H4 (cell line): ENCODE data around the gene FTCD. TPM values are rescaled to one million over a fixed set of nuclear protein-coding genes. Genes with fewer than 3 reads are reported as not detected.
"Not testable (repeated sequence)": the region's sequence is repeated elsewhere in the genome, so short reads cannot be mapped to it uniquely, and the experiment has no call there.

Experiments used
- DNase-seq: peaks from one replicate; pipeline ENCODE4 v3.0.0-alpha.2; 2015; ENCODE audit warnings: low spot score
- total RNA-seq: library from RNA; depleted of rRNA; stranded (reverse); fragments of >200 nt; shearing (Covaris generic); gene quantifications from 2 replicates; pipeline ENCODE4 v1.2.3, GENCODE V29; 2014

Gene FTCD
- total RNA-seq, 1 experiment from 2014 or later: 0.41 TPM

- peak; percentile 49 for DNase-seq
Observed at GRCh38 chr21:46188226-46189212, 33.1 kb upstream of the FTCD start.

- no peak for DNase-seq
Observed at GRCh38 chr21:46187814-46188213, 32.4 kb upstream of the FTCD start.

GRCh38 chr21:46187261-46187660, 31.9 kb upstream of the FTCD start:
- no peak for DNase-seq

GRCh38 chr21:46185716-46186115, 30.3 kb upstream of the FTCD start:
- DNase-seq: no peak

GRCh38 chr21:46184625-46185555, 29.5 kb upstream of the FTCD start:
- no peak for DNase-seq

GRCh38 chr21:46183910-46184624, 28.7 kb upstream of the FTCD start, which contains the start of gene SPATC1L:
SPATC1L (minus strand) TSS chr21:46184459; CDS start chr21:46182816, 1,643 bp downstream.
- DNase-seq: no peak

GRCh38 chr21:46183337-46183909, 28.0 kb upstream of the FTCD start:
- DNase-seq: not testable (repeated sequence)

- DNase-seq: no peak
Observed at GRCh38 chr21:46182548-46183336, 27.4 kb upstream of the FTCD start.

- no peak for DNase-seq
Observed at GRCh38 chr21:46181953-46182547, 26.7 kb upstream of the FTCD start.

GRCh38 chr21:46181436-46181835, 26.1 kb upstream of the FTCD start:
- DNase-seq: no peak

GRCh38 chr21:46180778-46181391, 25.5 kb upstream of the FTCD start:
- DNase-seq: no peak

GRCh38 chr21:46180079-46180722, 24.8 kb upstream of the FTCD start:
- DNase-seq: no peak

GRCh38 chr21:46179708-46180078, 24.3 kb upstream of the FTCD start:
- no peak for DNase-seq

GRCh38 chr21:46178961-46179360, 23.6 kb upstream of the FTCD start:
- no peak for DNase-seq

GRCh38 chr21:46176443-46177129, 21.2 kb upstream of the FTCD start:
- not testable (repeated sequence) for DNase-seq

GRCh38 chr21:46173573-46173972, 18.2 kb upstream of the FTCD start:
- DNase-seq: no peak

- no peak for DNase-seq
Observed at GRCh38 chr21:46172863-46173528, 17.6 kb upstream of the FTCD start.
